SK-N-MC (cell line): ENCODE measurements around the gene MEAF6.
"Not testable (repeated sequence)": the region's sequence is repeated elsewhere in the genome, so short reads cannot be mapped to it uniquely, and the experiment has no call there.

Experiments used
- EZH2 ChIP-seq: fragments of 200-600 bp; sonication (generic); IDR thresholded peaks from one replicate; pipeline ENCODE4 v1.6.1; 2017; ENCODE audit warnings: antibody characterized with exemption
- POLR2AphosphoS5 ChIP-seq: IDR thresholded peaks from 2 replicates; pipeline ENCODE4 v1.6.1; 2012; ENCODE audit warnings: mild to moderate bottlenecking, low read depth, low read length, borderline replicate concordance

DNA sequence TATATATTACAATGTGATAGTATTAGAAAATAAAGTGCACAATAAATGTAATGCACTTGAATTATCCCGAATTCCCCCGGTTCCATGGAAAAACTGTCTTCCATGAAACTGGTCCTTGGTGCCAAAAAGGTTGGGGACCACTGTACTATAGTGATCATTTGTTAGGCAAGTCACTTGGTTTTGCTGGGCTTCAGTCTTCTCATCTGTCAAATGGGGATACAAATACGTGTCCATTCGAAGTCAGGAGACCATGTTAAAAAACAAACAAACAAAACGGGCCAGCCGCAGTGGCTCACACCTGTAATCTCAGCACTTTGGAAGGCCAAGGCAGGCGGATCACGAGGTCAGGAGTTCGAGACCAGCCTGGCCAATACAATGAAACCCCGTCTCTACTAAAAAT is 24.6 kb upstream of the MEAF6 start:
- TF ChIP-seq EZH2, POLR2AphosphoS5: not testable (repeated sequence)
